Hypothalamus (tissue), 51 donors: ENCODE results near the gene ADAM10.

ENCODE experiments used
- DNase-seq, 51 donors: peaks; one replicate each; lab custom pipeline; 2025; lab: John Stamatoyannopoulos, UW

The ADAM10 gene

DNA sequence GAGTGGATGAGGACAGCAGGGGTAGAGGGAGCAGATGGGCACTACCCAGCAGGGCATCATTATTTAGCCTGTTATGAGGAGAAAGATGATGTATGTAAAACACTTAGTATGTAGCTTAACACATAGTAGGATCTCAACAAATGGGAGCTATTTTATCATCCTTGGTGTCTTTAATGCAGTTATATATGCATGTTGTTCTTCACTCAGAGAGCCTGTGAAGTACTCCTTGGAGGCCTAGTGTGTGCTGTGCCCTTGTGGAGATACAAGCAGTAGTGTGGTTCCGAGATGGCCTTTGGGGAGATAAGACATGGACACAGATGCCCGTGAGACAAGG lies 193.5 kb downstream of the ADAM10 start:
- DNase-seq = no peak

DNA sequence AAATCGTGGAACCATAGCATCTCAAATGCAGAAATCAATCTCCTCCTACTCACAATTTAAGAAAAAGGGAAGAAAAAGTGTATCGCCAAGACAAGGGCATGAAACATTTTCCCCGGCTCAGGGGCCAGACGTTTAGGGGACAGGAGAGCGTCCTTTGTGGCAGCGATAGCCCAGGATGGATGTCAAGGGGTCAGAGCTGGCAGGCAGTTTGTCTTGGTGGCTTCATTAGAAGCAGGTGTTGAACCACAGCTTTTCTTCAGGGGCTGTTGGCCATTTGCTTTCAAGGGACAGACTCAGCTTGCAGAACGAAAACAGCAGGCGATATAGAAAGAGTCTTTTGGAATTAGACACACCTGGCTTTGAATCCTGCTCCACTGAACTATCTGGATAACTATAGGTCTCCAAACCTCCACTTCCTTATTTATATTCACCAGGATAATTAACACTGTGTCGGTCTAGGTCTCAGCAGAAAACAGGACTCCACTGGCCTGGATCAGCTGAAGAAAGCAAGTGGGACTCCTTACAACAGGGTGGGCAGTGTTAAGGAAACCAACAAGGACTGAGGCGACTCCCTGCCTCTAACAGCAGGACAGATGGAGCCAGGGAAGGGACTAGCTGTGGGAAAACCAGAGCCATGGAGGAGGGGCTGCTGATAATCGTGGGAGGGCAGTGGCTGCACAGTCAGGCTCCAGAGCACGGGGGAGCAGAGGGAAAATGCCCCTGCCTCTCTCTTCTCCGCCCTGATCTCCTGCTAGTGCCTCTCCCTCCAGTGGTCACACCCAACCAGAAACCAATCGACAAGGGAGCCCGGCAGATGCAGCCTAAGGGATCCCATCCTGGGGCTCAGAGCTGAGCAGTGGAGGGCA lies 194.1 kb downstream of the ADAM10 start:
- DNase-seq = no peak

DNA sequence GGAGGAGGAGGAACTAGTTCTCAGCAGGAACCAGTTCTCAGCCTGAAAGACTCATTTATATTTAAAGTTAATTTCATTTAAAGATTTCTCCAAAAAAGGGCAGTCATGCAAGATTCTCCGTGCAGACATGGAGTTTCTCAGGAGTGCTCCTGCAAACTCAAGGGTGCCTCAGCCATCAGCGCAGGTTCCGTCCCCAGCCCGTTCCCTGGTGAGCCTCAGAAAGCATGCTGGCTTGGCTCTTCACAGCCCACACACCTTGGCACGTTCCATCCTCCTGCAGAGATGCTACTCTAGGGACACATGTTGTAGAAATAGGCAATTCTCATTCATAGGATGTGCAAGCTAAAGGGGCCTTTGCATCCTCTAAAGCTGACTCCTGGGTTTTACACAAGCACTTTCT lies 194.7 kb downstream of the ADAM10 start:
- DNase-seq = no peak

- no peak for DNase-seq
Measured at GRCh38 chr15:58553365-58553918, 196.1 kb downstream of the ADAM10 start.

DNA sequence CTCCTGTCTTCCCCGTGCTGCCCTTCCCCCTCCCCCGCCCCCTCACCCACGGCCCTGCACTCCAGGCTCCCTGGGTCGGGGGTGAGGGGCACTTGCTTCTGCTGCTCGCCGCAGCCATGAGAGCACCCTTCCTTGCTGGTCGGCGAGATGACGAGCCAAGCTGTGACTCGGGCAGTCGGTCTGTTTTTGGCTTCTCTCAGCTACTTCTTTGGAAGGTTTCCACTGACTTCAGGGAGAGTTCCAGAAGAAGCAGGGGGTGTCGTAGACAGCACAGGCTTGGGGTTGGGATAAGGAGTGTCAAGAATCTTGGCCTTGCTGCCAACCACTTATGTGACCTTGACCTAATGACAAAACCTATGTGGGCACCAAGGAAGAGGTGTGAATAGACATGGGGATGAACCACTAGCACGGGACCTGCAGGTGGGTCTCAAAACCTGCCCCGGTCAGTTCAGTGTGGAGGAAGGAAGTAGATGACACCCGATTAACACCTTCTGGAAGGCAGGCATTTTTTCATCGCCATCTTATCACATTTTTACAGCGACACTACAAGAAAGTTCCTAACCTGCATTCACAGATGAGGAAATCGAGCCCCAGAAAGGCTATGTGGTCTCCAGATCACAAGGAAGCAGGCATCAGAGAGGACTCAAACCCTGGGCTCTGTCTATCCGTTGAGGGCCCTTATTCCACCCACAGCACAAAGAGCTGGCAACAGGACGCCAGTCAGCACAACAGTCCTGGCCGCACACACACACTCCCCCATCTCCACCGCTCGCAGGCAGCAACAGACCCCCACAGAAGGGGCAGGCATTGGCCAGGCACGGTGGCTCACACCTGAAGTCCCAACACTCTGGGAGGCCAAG lies 196.8 kb downstream of the ADAM10 start:
- peak in 1 of 51 donors; percentile 3 for DNase-seq

DNA sequence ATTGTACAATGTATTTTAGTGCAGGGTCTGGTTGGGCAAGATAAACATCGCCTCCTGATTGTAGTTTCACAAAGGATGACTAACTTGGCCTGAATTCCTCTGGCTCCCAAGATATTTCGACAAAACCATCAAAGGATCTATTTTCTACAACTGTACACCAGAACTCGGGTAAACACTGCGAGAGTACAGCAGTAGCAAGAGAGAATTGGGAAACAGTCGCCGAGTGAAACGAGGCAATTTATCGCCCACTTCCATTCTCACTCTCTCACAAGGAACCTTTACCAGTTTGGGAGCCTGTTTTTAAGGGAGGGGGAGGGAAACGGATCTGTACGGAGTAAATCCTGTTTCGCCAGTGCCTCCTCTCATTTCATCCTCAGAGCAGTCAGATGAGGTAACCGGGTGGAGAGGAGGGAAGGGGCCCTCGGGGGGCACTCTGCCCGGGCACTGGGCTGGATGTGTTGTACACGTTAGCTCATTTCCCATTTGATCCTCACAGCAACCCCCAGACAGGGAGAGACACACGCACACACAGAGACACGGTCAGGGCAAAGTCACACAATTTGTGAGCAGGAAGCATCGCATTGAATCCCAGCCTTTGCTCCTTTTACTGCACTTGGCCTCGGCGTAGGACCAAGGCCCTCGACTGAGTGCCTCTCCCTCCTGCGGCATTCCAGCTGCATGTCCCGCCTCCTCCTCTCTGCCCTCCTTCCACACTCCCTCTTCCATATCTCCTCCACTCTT lies 197.6 kb downstream of the ADAM10 start:
- DNase-seq = peak in 2 of 51 donors; percentile 14 to 43

- DNase-seq = no peak
Measured at GRCh38 chr15:58551084-58551763, 198.3 kb downstream of the ADAM10 start.

- DNase-seq = peak in 1 of 51 donors; percentile 37
Measured at GRCh38 chr15:58549785-58550074, 199.8 kb downstream of the ADAM10 start.

DNA sequence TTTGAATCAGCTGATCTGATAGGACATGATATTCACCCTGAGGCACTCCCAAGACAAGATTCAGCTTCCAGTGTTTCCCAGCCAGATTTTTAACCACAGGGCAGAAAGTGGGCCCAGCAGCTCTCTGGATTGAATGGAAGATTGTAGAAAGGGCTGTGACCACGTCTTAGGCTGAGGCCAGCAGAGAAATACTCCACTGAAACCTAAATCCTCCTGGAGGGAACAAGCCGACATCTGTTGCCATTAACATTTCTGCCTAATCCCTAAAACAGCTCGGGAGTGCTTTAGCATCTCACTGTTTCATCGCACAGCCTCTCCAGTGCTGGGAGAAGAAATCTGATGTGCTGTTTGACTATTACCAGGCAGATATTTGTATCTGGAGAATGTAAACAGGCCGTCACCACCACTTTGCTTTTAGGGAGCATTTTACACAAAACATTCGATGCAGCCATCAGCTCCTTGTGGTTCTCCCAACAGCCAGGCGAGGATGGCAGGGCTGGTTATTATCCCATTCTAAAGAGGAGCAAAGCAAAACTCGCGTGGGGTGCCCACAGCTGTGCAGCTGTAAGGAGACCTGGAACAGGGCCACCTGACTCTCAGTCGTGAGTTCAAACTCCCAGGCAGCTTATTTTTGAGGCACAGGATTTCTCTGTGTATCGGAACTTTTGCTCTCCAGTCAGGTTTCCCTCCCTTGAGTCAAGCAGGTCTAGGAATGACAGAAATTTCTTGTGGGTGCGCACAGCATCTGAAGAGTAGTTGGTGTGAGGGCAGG lies 200.3 kb downstream of the ADAM10 start:
- no peak for DNase-seq

DNA sequence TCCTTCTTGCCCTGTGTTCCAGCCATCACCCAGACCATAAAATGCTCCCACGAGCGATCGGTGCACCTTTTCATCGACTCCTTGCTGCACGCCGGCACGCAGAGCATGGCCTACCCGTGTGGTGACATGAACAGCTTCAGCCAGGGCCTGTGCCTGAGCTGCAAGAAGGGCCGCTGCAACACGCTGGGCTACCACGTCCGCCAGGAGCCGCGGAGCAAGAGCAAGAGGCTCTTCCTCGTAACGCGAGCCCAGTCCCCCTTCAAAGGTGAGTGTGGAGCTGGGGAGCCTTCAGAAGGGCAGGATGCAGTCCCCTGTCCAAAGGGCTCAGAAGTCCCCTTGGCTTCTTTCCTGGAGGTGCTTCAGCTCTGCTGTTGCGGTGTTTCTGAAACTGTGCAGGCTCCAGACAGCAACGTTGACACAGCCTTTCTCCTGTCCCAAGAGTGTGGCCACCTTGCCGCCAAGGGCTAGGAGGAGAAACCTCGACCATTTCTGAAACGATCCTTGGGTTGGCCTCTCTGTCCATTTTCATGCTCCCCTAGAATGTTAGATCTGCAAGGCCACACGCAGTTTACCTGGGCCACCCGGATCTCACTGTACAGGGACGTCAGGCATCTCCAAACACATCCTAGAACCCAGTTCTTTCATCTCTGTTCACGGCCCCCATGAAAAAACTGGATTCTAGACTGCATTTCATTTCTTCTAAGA lies 201.0 kb downstream of the ADAM10 start:
- no peak for DNase-seq

- DNase-seq = no peak
Measured at GRCh38 chr15:58547628-58548307, 201.7 kb downstream of the ADAM10 start.

DNA sequence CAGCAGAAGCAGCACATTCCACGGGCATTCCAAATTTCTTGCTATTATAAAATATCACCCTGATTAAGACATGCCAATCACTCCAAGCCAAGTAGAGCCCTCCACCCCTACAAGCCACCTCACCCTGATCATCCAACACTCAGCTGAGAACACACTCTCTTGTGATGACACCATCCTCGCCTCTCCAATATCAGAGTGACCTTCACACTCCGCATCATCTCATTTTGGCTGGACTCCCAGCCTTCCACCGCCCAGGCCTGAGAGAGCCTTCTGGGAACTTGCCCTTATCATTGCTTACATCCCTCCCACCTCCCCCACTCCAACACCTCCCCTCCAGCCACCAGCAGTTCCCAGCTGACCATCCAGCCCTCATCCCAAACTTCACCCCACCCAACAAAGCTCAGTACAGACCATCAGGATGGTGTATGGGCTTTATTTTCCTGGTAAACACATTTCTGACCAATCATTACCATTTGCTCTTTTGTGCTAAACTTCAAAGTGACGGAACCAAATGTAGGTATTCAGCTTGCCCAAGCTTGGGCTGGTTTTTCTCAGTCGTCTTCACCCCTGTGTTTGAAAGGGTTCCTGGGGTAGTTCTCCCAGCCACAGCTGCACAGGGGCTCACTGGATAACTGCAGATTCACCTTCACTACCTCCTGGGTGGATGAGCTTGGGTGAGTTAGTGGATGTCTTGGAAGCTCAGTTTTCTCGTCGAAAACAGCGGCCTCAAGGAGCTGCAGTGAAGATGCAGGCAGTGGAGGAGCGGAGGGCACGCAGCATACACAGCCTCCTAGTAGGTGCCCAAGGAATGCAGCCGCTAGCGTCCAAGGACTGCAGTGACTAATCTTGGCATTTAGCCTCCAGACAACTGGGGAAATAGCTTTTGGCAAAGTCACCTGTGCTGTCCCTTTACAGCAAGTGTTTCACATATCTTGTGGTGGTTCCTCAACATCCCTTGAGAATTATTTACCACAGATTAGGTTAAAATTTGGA lies 202.6 kb downstream of the ADAM10 start:
- no peak for DNase-seq

GRCh38 chr15:58546066-58546591 lies 203.4 kb downstream of the ADAM10 start:
- DNase-seq = no peak

DNA sequence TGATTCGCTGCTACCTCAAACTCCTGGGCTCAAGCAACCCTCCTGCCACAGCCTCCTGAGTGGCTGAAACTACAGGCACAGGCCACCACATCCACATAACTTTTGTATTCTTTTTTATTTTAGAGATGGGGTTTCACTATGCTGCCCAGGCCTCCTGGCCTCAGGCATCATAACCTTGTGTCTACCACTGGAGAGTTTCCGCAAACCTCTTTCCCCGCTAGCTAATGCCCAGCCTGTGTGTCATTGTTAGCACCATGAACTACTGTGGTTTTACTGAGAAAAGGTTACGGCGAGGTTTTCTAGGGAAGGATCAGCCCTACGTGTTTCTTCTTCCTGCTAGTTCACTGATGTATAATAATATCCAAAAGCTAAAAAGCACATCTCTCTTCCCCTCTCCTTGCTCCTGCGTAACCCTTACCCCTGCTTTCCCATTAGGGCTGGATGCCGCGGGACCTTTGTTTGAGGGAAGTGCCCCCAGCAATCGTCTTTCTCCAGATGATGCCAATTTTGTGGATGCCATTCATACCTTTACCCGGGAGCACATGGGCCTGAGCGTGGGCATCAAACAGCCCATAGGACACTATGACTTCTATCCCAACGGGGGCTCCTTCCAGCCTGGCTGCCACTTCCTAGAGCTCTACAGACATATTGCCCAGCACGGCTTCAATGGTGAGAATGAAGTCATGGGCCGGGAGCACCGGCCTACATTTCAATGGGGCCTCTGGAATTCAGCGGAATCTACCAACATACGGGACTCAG lies 204.0 kb downstream of the ADAM10 start:
- no peak for DNase-seq

DNA sequence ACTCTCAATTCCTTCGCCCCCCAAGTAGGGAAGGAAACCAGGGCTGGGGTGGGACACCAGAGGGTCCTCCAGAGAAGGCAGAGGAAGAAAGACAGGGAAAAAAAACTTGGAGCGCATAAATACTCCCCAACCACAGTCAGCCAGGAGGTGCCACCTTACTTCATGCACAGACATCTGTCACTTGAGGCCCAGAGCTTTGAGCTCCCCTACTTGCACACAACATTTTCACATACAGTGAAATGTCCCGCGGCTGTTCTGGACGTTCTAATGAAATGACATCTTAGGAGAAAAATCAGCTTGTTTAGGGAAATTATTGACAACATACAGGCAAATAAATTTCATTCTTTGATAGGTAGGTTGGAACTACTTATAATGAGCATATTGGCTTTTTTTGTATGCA lies 204.8 kb downstream of the ADAM10 start:
- DNase-seq = no peak

DNA sequence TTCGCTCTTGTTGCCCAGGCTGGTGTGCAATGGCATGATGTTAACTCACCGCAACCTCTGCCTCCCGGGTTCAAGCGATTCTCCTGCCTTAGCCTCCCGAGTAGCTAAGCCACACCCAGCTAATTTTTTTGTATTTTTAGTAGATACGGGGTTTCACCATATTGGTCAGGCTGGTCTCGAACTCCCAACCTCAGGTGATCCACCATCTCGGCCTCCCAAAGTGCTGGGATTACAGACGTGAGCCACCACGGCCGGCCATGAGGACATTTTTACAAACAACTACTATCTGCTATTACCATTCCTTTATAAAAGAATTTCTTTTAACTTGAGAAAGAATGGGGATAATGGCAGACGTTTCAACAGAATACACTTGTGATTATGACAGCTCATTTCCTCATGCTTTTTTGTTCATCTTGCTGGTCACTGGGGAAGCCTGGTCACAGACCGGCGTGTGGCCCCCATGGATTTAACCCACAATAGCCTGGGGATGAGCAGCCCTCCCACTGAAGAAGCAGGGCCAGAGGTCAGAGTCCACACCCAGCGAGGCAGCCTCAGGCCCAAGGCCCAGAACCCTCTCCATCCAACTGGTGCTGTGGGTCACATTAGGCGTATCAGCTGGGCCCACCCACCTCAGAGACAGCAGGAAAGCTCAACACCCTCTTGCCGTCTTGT lies 205.7 kb downstream of the ADAM10 start:
- no peak for DNase-seq
